NCI-H526 treated with DMSO at 0.1 percent for 48 hours (cell line): Measurements from ENCODE around the gene TANGO2.

ENCODE experiments used
- DNase-seq: peaks from one replicate; lab custom pipeline; 2025; lab: John Stamatoyannopoulos, UW

Gene TANGO2

DNA sequence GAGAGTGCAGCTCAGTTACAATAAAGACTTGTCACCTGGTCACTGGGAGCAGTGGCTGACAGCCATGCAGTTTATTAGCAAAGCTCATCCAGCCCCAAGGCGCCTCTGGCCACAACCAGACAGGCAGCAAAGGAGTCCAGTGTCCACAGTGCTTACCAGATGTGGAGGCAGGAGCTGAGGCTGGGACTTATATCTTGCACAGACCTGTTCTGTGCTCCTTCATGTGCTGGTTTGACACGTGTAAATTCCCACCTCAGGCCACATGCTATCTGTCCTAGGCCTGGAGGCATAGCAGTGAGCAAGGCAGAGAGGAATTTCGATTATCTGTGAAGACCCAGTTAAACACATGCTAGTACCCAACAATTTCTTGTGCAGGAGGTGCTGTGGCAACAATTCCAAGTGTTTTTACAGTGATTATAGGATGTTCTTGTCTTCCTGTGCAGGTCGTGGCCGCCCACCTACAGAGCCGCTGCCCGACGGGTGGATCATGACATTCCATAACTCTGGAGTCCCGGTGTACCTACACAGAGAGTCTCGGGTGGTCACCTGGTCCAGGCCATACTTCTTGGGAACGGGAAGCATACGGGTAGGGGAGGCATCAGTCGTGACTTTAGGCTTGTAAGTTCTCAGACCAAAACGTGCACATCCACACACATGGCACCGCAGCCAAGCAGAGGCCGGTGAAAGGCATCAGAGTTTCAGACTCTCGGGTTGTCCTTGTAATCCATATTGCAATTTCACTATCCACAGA lies 68.5 kb downstream of the TANGO2 start:
- no peak for DNase-seq

DNA sequence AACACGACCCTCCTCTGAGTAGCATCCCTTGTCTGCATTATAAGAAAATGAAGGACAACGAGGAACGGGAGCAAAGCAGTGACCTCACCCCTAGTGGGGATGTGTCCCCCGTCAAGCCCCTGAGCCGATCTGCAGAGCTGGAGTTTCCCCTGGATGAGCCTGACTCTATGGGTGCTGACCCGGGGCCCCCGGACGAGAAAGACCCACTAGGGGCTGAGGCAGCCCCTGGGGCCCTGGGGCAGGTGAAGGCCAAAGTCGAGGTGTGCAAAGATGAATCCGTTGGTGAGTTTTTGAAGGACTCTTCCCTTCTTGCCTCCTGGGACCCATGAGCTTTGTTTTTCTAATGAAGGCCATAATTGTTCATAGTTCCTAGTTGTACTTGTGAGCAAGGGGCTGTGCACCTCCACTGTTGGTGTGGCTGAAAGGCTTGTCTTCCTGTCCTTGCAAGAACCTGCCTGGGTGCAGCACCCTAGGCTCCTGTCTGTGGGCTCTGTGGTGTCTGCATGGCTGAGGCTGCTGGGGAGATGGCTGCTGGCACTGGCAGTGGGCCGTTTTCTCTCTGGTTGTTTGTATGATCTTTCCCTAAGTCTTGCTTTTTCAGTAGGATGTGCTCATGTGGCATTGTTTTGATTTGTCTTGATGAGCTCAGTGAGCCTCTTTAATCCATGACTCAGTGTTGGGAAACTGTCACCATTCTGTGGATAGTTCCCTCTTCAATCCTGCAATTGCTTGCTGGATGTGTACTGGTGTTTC lies 69.2 kb downstream of the TANGO2 start:
- no peak for DNase-seq

DNA sequence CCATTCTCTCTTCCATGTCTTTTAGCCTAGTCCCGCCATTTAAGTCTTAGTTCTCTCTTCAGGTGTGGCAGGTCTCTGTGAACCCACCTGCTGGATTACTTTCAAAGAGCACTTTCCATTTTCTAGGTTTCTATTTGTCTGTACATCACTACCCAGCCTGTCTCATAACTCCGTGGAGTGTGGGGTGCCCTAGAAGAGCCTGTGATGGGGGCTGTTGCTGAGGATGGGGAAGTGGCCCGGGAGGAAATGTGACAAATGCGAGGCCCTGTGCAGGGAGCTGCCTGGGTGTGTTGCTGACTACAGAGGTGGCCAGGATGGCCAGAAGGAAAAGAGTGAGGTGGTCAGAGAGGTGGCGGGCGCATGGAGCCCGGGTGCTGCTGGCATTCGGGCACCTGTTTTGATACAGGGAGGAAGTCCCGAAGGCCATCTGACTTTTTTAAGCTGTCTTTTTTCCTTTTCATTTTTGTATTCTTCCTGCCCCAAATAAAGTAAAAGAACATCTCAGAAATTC lies 69.9 kb downstream of the TANGO2 start:
- no peak for DNase-seq

DNA sequence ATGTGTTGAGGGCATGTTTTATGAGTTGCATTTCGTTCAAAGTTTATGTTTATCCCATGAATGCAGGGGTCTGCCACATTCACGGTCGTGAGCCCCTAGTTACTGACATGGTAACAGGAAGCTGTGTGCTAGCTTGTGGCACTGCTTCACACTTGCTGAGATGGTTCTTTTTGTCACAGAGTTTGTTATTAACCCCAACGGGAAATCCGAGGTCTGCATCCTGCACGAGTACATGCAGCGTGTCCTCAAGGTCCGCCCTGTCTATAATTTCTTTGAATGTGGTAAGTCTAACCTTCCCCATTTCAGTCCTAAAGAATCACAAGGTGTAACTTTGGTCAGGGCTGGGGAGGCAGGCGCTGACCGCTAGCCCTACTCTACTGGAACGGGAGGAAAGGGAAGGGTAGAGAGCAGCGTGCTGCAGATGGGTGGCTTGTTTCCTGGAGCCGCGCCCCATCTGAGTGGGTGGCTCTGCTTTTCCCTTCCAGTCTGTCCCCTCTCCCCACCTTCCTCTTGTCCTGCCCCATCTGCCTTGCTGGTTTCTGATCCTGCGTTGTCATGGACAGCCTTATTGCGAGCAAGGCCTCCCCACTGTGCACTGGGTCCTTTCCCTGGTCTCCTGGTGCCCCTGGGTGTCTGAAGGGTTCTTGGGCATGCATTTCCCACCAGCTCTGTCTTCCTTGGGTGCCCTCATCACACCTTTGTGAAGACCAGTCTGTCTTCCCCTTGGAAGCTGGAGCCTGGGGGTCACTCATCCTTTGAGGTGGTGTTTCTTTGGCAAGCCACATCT lies 71.0 kb downstream of the TANGO2 start:
- no peak for DNase-seq

DNA sequence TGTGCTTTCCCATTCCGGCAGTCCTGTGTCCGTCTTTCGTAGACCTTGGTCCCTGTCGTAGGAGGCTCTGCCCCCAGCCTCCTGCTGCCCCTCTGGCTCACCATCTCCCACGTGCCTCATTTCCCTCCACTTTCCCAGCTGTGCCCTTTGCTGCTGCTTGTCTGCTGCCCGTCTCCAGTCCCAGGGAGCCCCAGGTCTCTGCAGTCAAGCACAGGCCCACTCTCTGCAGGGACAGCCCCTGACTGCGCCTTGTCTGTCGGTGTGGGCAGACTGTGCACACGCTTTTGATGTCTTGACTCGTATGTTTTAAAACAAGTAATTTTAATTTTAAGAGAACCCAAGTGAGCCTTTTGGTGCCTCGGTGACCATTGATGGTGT lies 71.6 kb downstream of the TANGO2 start:
- no peak for DNase-seq

DNA sequence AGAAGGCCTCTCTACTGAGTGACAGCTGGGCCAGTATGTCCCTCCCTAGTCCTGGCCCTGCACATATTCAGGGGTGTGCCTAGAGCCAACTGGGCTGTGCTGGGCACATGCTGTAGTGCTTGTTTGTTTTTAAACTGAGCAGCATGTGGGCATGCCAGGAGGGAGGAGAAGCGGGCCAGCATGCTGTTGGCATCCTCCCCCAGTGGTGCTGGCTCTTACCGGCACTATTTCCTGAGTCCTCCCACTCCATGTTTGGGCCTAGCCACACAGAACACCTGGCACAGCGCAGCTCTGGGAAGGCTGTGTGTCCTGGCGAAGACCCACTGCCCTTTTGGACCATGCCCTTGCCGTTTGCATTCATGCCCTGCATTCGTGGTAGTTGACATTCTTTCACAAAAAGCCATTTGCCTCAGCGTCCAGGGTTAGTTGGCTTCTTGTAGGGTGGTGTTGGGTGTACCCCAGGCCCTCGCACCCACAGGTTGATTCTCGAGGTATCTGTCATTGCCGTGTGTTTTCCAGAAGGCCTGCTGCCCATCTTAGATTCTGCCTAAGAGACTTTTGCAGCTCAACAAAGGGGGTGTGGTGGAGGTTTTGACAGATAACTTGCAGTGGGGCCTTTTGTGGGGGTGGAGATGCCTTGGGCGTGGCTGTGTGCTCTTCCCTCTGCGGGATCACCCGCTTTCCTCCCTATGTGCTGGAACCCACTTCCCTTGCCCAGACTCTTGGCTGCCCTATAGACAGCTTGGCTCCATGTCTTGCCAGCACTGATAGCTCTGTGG lies 72.7 kb downstream of the TANGO2 start:
- DNase-seq: no peak

DNA sequence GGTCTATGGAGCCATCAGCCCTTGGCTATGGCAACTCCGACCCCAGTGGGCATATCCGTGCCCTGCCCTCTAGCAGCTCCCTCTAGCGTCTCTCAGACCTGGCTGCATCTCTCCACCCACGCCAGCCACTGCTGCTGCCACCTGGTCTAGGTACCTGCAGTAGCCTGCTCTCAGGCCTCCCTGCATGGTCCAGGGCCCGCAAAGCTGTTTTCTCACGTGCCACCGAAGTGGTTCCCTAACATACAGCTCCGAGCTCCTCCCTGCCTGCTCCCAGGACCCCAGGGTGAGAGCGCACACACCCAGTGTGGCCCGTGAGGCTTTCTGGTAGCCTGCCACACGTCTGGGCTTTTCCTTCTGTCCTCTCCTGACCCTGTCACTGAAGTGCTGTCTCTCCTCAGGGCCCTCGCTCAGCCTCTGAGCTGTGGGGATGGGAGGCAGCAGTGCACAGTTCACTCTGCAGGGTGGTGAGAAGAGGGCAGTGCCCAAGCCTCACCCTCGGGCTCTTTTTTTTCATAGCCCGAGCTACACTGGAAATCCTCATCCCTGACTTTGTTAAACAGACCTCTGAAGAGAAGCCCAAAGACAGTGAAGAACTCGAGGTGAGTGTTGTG lies 73.4 kb downstream of the TANGO2 start:
- DNase-seq: no peak

DNA sequence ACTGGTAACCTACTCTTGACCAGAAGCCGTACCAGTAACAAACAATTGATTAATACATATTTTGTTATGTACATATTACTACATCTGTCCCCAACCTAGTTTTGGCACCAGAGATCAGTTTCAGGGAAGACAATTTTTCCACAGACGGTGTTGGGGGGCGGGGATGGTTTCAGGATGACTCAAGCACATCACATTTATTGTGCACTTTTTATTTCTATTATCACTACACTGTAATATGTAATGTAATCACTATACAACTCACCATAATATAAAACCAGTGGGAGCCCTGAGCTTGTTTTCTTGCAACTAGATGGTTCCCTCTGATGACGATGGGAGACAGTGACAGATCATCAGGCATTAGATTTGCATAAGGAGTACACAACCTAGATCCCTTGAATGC lies 74.6 kb downstream of the TANGO2 start:
- no peak for DNase-seq

DNA sequence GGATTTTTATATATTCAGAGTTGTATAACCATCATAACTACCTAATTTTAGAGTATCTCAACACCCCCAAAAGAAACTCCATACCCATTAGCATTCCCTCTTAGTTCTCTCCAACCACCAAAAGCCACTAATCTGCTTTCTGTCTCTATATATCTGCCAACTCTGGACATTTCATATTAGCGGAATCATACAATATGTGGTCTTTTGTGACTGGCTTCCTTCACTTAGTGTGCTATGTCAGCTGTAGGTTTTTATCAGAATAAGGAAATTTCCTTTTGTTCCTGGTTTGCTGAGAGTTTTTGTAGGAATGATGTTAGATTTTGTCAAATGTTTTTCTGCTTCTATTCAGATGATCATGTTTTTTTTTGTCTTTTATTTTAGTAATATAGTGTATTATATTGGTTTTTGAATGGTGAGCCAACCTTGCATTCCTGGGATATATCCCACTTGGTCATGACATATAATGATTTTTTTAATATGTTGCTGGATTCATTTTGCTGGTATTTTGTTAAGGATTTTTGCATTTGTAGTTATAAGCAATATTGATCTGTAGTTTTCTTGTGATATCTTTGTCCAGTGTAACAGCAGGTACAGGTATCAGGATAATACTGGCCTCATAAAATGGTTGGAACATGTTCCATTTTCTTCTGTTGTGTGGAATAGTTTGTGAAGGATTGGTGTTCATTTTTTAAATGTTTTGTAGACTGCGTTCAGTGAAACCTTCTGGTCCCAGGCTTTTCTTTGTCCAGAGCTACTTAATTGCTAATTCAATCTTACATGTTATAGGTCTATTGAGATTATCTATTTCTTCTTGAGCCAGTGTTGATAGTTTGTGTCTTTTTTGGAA lies 75.9 kb downstream of the TANGO2 start:
- no peak for DNase-seq

DNA sequence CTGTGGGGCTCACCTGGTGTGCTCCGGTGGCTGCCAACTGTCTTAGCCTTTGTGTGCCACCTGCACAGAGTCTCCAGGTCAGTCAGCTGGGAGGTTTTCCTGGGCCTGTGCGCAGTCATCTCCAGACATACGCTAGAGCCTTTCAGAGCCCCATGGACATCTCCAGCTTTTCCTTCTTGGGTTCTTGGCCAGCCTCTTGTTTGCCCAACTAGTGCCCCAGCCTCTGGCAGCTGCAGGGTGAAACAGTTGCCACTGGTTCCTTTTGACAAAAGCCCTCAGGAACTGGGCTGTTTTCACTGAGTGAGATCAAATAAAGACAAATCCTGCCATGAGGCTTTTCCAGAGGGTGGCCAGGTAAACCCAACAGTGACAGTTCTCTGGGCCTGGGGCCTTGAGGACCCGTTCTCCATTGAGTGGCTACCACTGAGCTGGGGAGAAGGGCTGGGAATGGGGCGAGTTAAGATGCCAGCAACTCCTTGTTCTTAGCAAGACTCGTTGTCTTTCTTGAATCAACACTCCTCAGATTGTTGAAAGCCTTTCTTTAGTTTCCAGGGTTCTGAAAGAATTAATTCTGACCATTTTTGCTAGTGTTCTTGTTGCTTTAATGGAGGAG lies 78.3 kb downstream of the TANGO2 start:
- DNase-seq: no peak

DNA sequence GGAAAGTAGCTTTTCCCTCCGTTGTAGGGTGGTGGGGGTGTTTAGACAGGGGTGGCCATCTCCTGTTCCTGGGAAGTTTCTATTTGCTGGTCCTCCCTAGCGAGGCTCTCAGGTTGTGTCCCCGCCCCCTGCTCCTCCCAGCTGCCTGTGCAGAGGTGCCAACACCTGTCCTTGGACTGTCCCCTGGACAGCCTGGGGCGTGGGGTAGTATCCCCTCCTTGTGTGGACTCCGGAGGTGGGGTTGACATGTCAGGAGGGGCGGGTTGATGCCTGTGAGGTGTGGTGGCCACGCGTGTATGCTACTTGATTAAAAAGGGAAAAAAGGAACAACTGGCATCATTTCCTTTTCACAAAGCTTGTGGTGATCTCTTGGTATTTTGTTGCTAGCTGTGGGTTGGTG lies 80.7 kb downstream of the TANGO2 start:
- DNase-seq: no peak

DNA sequence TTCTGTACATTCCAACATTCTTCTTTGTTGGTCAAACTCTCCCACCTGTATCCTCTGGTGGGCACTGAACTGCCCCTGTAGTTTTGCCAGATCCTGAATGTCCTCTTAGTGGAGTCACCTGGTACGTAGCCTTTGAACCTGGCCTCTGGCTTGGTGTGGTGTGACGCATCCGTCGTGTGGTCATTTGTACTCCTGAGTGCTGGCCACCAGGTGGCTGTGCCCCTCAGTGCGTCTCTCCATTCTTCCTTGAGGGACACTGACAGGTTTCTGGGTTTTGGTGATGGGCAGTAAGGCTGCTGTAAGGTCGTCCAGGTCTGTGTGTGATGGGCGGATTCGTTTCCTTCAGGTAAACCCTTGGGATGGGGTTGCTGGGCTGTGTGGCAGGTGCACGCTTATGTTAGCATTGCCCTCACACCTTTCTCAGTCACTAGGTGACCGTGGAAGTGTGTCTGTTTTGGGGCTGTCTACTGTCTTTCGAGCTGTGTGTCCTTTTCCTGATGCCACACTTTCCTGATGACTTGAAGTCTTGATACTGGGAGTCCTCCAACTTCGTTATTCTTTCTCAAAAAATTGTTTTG lies 81.4 kb downstream of the TANGO2 start:
- no peak for DNase-seq

DNA sequence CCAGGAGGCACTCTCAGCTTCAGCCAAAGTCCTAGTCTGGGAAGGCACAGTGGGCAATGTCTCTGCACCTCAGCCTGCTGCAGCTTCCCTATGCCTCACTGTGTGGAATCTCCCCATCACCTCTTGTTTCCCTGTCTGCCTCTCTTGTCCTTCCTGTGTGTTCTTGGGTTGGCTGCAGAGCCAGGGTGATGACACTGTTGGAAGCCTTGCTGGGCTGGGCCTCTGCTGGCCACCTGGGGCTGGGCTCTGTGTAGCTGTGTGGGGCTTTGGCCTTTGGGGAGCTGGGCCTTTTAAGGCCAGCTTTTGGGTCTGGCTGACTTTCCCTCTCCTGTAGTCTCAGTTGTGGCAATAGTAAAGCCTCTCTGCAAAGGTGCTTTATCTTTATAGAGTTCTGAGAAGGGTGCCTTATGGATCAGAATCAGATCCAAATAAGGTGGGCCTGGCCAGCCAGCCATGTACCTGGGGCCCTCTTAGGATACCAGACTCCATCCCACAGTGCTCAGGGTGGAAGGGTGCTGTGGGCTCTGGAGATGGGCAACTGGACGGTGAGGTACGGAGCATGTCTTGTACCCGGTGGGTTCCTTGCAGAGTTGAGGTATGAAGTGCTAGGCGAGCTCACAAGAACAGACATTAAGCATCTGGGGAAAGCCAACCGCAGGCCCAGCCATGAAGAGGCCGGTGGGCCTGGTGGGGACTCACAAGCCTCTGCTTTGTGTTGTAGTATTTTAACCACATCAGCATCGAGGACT lies 84.7 kb downstream of the TANGO2 start:
- no peak for DNase-seq

DNA sequence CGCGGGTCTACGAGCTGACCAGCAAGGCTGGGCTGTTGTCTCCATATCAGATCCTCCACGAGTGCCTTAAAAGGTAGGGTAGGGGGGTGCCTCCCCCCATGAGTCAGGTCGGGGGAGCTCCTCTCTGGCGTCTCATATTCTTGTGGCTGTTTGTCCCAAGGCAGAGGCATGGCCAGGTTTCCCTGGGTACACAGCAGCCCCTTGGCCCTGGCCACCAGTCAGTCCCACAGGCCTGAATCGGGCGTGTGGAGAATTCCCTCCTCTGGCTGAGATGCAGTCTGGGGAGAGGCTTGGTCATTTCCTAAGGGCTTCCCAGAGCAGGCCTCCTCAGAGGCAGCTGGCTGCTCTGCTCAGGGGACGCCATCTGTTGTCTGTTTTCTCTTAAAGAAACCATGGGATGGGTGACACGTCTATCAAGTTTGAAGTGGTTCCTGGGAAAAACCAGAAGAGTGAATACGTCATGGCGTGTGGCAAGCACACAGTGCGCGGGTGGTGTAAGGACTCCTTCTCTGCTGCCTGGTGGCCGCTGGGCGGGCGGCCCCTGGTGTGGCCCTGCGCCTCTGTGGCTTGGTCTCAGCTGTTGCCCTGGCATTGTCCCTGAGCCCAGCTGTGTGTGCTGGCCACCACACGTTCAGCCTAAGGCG lies 85.4 kb downstream of the TANGO2 start:
- DNase-seq: no peak

DNA sequence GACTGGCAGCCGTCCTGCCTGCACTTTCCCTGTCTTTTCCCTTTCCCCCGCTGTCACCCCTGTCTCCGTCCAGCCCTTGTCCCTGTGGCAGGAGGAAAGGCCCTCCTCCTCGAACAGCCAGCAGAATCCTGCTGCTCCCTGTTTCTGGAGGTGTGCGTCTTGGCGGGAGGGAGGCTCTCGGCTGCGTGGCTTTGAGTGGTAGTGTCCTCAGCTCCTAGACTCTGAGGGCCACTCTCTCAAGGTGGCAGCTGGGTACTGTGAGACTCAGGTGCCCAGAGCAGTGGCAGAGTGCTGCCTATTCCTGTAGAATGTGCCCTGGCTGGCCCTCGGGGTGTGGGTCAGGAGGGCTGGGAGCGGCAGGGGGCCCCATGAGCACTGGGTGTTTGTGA lies 85.9 kb downstream of the TANGO2 start:
- no peak for DNase-seq

DNA sequence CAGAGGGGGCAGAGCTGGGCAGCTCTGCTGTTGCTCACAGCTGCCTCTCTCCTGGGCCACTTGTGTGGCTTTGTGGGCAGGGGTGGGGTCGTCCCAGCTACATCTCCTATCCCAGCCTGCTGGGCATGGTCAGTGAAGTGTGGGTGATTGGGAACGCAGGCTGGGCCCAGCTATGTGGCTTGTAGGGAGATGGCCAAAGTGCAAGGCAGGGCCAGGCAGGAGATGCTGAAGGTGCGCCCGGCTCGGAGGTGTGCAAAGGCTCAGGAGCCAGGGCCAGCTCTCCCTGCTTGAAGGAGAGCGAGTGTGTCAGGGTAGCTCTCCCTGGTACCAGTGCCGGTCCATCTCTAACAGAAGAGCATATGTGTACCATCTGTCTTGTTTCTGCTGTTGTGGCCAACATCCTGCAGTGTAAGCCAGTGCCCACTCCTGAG lies 86.6 kb downstream of the TANGO2 start:
- DNase-seq: no peak

DNA sequence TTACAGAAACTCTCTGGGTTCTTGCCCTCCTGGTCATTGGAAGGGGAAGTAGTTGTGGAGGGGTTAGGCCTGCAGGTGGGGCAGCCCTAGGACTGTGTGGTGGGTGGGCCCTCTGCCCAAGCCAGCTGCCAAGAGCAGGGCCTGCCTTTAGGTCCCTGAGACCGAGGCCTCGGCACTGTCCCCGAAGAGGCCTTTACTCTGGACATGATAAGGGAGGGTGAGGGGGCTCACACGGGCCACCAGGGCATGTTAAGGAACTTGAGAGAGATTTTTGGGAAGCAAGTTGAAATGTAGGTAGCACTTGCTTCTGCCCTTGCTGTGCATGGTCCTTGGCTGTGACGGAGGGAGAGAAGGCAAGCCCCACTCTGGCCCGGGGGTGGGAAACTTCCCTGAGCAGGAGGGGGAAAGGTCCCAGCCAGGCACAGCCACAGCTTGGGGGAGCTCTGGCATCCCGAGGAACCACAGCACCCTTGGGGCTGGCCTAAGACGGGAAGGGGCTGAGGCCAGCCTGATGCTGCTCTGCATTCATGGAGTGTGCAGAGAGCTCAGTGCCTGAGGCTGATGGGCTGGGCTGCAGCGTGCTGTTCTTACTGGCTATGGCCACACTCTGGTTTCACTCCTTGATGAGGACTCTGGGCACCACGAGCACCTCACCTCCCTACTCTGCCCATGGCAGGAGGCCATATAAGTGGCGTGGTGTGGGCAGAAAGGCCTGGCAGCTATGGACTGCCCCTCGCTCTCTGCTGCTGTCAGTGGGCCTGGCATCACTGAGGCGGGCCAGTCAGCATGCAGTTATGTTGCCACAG lies 87.2 kb downstream of the TANGO2 start:
- DNase-seq: no peak
